NCI-H1092 treated with DMSO at 0.1 percent for 48 hours (cell line): Measurements from ENCODE around the gene SP7.
"Not testable (repeated sequence)": the region's sequence is repeated elsewhere in the genome, so short reads cannot be mapped to it uniquely, and the experiment has no call there.

Experiments
- DNase-seq: peaks from one replicate; lab custom pipeline; 2025; lab: John Stamatoyannopoulos, UW

SP7 gene

DNA sequence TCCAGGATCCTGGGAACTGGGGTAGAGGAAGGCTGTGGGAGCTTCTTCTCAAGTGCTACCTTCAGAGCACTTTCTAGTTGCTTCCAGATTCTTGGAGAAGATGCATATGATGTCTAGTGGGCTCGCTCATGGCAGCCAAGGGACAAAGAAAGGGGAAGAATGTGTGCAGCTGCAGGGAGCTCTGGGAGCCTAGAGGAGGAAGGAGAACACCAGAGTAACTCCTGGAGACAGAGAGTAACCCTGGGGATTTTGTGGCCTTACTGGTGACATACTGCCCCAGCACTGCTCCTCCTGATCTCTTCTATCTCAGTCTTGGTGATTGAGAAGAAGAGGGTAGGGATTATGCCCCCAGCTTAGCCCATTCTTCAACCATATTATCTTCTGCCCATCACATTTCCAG lies 10.3 kb upstream of the SP7 start:
- DNase-seq = no peak

DNA sequence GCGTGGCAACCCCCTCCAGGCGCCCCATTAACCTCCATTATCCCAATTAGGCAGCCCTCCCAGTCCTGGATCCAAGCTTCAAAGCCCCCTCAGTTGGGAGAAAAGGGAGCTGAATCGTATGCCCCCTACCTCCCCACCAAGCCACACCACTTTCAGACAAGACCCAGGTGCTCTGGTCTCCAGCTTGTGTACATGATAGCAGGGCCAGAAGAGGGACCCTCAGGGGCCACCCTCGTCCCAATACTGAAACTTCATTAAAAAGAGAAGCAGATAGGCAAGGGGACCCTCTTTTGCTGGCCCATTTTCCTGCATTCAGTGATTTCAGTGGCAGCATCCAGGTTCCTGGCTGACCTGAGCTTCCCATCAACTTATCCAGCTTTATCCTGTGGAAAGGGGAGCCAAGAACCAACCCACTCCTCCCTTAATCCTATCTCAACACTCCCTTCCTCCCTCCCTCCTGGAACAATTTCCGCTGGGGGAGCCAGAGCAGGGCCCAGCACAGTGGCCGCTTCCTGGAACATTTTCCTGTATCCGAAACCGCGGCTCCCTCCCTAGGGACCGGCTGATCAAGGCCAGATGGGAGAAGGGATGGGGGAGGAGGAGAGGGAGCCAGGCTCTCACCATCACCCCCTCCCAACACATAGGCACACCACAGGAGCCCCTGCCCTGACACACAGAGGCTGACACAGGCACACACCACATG lies 9.5 kb upstream of the SP7 start:
- DNase-seq = no peak

DNA sequence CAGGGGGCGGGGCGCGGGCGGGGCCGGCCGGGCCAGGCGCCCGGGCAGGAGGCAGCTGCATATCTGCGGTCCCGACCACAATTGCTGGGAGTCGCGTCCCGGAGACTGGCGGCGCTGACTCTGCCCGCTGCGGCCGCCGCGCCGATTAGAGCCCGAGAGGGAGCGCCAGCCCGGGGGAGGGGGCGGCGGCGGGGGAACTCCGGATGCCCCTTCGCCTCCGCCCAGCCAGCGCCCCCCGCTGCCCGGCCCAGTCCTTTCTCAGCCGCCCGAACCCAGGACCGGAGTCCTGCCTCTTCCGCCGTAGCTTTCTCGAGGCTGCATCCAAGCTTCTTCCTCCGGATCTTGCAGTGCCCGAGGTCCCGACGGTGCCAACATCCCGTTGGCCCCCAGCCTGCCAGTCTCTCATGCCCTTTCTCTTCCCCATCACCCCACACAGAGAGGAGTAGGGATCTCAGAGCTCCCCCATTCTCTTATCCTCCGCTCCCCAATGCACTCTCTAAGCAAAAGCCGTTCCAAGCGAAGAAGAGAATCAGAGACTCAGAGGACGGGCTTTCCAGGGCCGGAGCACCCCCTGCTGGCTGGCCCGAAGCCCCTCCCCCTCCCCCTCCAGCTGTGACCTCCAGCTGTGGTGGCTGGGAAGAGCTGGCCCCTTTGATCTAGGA lies 8.8 kb upstream of the SP7 start:
- peak; percentile 35 for DNase-seq

DNA sequence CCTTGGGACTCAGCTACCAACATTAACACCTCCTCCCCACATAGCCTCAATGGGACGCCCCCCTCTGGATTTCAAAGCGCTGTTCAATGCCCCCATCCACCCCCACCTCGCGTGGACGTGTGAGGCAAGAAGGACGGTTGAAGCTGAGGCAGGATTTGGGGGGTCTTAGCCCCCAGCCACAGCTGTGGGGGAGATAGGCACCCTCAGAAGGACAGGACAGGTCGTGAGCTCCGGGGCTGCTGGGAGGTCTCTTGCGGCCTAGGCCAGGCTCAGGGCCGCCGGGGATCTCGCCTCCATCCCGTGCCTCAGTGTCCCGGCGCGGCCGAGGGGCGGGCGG lies 8.3 kb upstream of the SP7 start:
- no peak for DNase-seq

DNA sequence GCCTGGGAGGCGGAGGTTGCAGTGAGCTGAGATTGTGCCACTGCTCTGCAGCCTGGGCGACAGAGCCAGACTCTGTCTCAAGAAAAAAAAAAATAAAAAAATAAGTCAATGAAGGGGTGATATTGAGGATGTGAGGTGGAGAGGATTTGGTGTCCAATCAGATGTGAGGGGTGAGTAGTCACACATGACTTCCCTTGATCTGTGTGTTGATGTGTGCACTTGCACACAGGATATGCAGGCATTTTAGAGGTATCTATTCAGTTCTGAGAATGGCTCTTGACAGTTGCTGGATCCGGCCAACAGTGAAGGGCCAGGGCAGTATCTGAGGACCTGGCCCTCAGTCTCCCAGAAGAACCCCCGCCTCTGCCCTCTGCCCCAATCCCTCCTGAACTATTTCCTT lies 7.8 kb upstream of the SP7 start:
- no peak for DNase-seq

DNA sequence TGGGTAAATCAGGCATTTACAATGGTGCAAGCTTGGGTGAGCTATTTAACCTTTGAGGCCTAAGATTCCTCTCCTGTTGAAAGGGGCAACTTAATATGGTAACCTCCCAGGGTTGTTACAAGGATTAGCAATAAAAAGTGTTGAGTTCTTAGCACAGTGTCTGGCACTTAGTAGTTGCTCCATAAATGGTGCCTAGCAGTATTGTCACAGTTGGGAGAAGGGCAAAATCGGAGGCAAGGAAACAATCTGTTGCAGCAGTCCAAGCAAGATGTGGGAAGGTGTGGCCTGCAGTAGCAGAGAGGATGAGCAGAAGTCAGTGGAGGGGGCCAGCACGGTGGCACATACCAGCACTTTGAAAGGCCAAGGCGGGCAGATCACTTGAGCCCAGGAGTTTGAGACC lies 7.3 kb upstream of the SP7 start:
- DNase-seq = no peak

DNA sequence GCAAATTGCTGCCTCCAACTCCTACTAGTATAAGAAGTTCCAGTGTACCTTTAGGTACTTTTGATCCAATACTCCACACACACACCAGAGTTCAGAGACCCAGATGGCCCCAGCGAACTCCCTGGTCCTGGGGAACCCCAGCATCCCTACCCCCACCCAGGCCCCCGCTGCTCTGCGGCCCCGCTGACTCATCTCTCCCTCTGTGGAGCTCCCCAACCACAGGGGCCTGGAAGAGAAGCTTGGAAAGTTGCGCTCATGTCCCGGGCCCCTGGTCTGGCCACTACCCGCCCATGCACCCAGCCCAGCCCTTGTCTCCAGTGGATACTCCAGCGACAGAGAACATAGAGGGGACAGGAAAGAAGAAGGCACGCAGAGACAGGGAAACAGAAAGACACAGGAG lies 4.2 kb upstream of the SP7 start:
- no peak for DNase-seq

DNA sequence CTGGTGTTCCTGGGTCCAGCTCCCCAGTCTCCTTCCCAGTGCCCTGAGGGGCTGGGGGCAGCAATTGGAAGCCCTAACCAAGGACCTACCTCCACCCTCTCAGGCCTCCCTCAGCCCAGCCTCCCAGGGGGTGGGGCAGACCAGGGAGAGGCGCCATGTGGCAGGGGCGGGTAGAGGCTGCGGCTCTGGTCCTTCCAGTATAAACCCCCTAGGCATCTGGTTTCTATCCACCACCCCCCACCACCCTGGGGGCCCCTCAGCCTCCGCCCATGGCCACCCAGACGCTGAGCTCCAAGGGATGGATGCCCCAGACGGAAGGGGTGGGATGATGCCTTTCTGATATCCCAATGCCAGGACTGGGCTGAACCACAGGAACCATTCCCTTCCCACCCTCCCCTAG lies 2.8 kb upstream of the SP7 start:
- DNase-seq = no peak

DNA sequence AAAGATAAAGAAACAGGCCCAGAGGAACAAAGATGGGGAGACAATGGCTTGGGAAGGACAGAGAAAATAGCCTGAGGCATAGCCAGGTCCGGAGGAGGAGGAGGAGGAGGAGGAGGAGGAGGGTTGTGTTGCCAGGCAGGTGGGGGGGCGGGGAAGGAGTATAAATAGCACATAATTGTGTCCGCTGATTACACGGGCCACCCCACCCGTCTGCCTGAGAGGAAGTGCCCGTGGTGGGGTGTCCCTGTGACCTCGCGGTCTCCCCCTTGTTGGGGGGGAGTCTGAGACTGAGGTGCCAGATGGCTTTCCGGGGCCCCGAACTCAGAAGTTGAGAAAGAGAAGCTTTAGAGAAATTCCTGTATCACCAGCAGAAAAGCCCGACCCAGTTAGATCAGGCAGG lies 1.9 kb upstream of the SP7 start:
- no peak for DNase-seq

DNA sequence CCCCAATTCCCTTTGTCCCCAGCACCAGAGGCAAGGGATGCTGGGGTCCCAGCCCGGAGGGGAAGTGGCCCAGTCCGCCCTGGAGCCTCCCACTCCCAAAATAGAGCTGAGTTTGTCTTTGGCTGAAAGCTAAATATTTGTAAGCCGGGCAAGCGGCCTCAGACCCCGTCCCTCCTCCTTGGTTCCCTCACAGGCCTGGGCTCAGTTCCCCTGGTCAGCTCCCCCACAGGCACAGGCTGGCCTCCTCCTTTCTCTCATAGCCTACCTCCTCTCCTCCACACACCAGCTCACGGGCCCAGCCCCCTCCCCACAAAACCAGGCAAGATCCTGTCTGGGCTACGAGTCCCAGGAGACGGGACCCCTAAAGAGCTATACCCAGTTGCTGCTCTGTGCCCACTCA lies 1.3 kb downstream of the SP7 start:
- DNase-seq = no peak

DNA sequence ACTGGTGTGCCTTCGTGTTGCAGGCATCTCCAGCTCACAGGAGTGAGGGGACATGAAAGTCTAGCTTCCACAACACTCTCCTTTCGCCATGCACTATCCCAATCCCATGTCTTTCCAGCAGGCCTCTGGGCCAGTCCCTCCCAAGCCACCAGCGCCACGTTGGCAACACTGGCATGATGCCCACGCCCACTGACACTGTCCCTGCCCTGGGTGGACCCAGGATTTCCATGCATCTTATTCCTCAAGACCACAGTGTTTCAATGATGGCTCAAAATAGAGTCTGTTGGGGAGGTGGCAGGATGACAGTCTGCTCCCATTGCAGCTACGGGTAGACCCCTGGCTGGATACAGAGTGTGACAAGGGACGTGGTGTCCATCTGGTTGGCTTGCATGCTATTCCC lies 2.3 kb downstream of the SP7 start:
- DNase-seq = no peak

DNA sequence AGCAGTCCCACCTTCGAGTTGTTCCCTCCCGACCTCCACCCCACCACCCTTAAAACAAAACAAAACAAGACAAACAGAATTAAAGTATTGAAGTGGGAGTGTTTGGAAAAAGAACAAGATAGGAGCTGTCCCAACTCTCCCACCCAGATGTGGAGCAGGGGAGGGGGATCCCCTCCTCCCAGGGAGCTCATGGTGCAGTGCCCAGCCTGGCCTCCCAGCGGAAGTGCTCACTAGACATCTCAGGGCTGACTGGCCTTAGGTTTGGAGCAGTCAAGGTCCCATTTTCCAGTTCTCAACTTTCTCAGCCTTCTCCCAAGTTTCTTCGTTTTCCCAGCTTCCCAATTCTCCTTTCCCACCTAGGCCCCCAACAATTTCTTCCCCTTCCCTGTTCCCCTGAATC lies 2.9 kb downstream of the SP7 start:
- DNase-seq = no peak

DNA sequence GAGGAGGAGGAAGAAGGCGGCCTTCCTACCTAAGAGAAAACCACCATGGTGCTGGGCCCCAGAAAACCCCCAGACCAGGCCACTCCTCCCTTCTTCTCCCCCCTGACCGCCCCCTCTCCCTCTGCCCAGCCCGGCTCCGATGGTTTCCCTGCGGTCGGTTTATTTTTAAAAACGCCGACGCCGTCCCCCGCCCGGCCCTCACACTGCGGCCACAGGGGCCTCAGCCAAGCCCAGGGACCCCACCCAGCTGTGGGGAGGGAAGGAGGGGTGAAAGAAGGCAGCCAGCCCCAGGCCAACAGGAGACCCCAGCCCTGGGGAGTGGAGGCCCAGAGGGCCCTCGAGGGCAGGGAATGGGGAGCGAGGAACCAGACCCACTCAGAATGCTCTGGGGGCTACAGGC lies 3.4 kb downstream of the SP7 start:
- DNase-seq = no peak

DNA sequence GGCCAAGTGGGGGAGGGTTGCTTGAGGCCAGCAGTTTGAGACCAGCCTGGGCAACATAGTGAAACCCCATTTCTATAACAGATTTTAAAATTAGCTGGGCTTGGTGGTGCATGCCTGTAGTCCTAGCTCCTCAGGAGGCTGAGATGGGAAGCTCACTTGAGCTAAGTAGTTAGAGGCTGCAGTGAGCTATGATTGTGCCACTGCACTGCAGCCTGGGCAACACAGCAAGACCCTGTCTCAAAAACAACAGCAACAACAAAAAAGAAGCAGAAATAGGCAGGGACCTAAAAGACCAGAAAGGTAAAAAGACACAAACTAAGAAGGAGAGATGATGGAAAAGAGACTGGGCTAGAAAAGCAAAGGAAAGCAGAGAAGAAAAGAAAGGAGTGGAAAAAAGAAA lies 3.8 kb downstream of the SP7 start:
- DNase-seq = not testable (repeated sequence)

DNA sequence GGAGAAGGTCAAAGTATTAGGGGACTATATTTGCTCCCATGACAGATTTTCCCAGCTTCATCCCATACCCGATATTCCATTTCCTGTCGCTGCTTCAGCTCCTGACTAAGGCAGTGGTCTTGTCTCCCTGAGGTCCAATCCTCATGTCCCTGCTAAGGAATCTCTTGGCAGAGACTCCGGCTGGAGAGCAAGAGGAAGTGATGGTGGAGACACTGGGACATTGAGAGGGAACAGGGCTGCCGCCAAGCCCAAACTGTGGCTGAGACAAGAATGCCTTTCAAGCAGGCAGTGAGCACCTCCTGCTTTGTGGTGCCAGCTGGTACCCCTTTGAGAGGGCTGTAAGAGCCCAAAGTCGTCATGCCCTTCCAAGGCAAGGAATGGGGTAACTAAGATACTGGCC lies 5.5 kb downstream of the SP7 start:
- DNase-seq = no peak

DNA sequence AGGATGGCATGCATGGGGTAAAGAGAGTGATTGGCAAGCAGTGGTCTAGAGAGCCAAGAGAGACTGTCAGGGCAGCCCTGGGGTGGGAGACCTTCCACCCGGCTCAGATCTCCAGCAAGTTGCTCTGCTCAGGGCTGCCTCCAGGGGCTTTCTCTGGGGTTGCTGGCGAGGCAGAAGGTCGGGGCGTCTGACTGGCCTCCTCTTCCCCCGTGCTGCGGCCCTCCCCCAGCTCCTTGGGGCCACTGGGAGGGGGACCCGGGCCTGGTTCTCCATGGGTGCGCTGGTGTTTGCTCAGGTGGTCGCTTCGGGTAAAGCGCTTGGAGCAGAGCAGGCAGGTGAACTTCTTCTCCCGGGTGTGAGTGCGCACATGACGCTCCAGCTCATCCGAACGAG lies 8.1 kb downstream of the SP7 start:
- DNase-seq = no peak

DNA sequence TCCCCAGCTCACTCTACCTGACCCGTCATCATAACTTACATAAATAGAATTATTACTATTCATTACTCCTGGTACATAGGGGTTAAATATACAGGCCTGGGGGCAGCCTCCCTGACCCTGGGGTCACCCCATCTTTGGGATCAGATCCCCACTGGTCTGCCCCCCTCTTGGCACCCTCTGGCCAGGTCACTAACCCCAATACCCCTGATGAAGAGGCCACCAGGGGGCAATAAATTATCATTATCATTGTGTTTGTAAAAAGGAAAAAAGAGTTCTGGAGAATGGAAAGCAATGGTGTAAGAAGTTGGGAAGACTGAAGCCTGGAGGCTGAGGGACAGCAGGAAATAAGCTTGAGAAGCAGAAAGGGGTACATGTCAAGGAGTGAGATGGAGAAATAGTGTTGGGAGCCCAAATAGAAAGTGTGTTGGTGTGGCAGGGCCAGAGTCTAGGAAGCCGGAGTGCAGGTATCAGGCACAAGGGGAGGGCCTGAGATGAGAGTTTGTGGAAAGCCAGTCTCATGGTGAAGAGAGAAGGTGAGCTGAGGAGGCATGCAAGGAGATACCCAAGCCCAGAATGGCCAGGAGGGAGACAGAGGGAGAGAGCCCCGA lies 8.6 kb downstream of the SP7 start:
- no peak for DNase-seq

DNA sequence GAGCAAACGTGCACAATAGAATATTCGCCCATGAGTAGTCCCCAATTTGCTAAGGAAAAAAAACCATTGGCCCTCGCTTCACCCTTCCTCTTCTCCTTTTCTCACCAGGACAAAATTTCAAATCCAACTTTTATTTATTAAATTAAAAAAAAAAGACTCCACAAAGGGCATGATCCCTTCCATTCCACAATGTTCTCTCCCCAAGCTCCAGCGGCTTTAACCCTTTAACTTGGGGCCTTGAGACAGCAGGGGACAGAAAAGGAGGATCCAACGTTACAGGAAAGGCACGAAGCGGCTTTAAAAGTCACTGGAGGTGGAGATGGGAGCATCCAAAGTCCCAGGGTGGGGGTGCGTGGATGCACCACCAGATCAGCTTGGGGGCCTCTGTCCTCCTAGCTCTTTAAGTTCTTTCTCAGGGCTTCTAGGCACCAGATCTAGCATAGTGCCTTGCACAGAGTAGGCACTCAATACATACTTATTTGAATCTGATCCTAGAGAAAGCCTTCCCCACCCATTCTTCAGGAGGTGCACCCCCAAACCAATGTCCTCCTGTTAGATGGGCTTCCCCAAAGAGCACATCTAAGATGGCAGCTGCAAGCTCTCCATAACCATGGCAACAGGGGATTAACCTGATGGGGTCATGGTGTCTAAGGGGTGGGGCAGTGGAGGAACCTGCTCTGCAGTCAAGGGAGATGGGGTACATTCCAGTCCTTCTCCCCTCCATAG lies 9.5 kb downstream of the SP7 start:
- no peak for DNase-seq

DNA sequence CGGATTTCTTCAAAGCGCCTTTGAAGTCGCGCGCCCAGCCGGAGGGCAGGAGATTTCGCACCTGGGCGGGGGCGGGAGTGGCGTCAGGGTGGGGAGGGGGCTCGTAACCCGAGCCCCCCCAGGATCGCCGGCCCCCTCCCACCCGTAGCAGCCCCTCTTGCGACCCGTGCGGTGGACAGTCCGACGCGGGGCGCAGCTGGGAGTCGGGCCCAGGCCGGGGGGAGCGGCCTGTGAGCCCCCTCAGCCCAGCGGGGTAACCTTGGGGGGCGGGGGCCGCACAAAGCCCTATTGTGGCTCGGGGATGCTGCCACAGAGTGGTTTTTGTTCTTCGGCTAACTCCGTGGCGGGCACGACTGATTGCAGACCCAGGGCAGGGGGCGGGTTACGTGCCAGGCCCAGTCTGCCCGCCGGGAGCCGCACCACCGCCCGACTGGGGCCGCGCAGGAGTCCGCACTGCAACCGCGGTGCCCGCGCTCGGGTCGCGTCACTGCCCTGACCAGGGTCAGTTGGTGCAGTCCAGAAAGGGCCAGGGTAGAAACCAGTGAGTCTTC lies 10.6 kb downstream of the SP7 start:
- DNase-seq = no peak

DNA sequence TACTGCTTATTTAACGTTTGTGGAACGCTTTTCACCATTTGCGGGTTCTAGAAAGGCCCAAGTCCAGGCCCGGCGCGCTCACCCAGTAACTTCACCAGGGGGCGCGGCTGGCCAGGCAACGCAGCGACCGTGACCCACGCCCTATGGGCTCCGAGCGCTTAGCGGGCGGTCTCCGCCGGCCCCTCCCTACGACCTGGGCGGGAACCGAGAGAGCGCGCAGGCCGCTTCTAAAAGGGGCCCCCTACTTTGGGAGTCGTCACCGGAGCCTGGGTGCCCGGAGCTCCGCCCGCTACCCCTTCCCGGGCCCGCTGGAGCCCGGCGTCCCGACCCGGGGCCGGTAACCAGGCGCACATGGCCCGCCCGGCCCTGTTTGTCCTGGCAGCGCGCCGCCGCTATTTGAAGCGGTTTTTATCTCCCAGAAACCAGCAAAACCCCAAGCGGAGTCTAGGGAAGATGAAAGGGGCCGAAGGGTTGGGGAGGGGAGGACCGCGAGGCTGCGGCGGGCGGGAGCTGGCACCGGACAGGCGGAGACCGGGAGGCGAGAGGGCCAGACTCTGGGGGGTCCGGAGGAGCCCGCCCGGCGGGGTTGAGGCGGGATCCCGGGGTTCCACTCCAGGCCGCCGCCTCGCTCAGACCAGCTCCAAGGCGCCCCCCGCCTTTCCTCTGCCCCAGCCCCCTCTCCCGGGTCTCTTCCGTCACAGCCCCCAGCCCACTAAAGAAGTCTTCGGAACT lies 11.2 kb downstream of the SP7 start:
- DNase-seq = peak; percentile 47

DNA sequence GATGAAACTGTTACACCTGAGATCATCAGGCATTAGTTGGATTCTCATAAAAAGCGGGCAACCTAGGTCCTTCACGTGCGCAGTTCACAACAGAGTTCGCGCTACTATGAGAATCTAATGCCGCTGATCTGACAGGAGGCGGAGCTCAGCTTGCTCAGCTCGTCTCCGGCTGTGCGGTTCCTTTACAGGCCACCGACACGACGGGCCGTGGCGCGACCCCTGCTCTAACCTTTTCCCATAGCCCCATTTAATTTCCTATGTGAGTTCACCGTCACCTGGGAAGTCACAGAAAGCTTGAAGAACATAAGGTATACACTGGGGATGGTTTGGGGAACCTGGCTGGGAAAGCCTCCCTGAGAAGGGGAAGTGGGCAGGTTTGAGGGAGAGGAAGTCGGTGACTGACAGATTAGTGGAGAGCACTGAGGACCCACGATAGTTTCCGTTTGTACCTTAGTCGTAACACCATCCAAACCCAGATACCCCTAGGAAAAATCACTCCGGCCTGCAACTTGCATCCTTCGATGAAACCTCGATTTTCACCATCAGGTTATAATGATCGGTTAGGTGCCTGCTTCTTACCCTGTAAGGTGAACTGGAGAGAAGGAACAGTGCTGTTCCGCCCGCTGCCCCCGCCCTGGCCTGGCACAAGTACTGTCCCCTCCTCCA lies 11.9 kb downstream of the SP7 start:
- DNase-seq = no peak
